Mononuclear cell (primary cell): ENCODE measurements around the gene ARHGAP29. TPM values are rescaled to one million over a fixed set of nuclear protein-coding genes. Genes with fewer than 3 reads are reported as not detected.

Experiments used
- H3K27me3 ChIP-seq: 2 replicates; pipeline ENCODE4 v1.6.0; 2011; ENCODE audit warnings: low read length, control low read depth; ENCODE audit not compliant: insufficient read depth
- H3K4me1 ChIP-seq: 2 replicates; pipeline ENCODE4 v1.5.1; 2011; ENCODE audit warnings: mild to moderate bottlenecking, low read length, control low read depth; ENCODE audit not compliant: insufficient read depth
- H3K4me3 ChIP-seq: 2 replicates; pipeline ENCODE4 v1.5.1; 2011; ENCODE audit warnings: mild to moderate bottlenecking, low read length, moderate library complexity
- H3K9me3 ChIP-seq: 2 replicates; pipeline ENCODE4 v1.5.1; 2011; ENCODE audit warnings: low read depth, mild to moderate bottlenecking, control low read depth, low read length
- total RNA-seq: library from RNA; depleted of rRNA; stranded (reverse); fragments of >200 nt; gene quantifications from one replicate; pipeline ENCODE4 v1.2.3, GENCODE V29; 2012

Gene ARHGAP29
- total RNA-seq, 1 donor, result 0.10 TPM

GRCh38 chr1:94250341-94250740 is 13.0 kb upstream of the ARHGAP29 start:
- no peaks in the 10 kb centered on the region for H3K9me3 ChIP-seq
- peaks cover 50% of the 10 kb centered on the region for H3K27me3 ChIP-seq
- H3K4me3 ChIP-seq, result no peak overlapping the region
- H3K4me1 ChIP-seq, result peaks cover 10% of the 10 kb centered on the region

- Histone ChIP-seq H3K4me3 (no peak overlapping the region), H3K27me3 (peaks cover 60% of the 10 kb centered on the region), H3K4me1 (peaks cover 10% of the 10 kb centered on the region), H3K9me3 (peaks cover 2% of the 10 kb centered on the region)
Observed at GRCh38 chr1:94248956-94249688, 11.7 kb upstream of the ARHGAP29 start.

- H3K27me3 ChIP-seq, result peaks cover 76% of the 10 kb centered on the region
- H3K4me3 ChIP-seq, result peak overlapping the region; percentile 13
- H3K4me1 ChIP-seq, result peaks cover 10% of the 10 kb centered on the region
- peaks cover 19% of the 10 kb centered on the region for H3K9me3 ChIP-seq
Observed at GRCh38 chr1:94247138-94248094, 10.0 kb upstream of the ARHGAP29 start.

- H3K9me3 ChIP-seq, result peaks cover 25% of the 10 kb centered on the region
- H3K4me3 ChIP-seq, result no peak overlapping the region
- H3K4me1 ChIP-seq, result peaks cover 10% of the 10 kb centered on the region
- H3K27me3 ChIP-seq, result peaks cover 83% of the 10 kb centered on the region
Observed at GRCh38 chr1:94246692-94247137, 9.3 kb upstream of the ARHGAP29 start.

- Histone ChIP-seq H3K4me3 (no peak overlapping the region), H3K4me1 (peaks cover 10% of the 10 kb centered on the region), H3K27me3 (peaks cover 85% of the 10 kb centered on the region), H3K9me3 (peaks cover 25% of the 10 kb centered on the region)
Observed at GRCh38 chr1:94245747-94246438, 8.5 kb upstream of the ARHGAP29 start.

- H3K9me3 ChIP-seq, result peaks cover 25% of the 10 kb centered on the region
- H3K27me3 ChIP-seq, result peaks cover 87% of the 10 kb centered on the region
- H3K4me1 ChIP-seq, result peaks cover 10% of the 10 kb centered on the region
- H3K4me3 ChIP-seq, result no peak overlapping the region
Observed at GRCh38 chr1:94244816-94245215, 7.4 kb upstream of the ARHGAP29 start.

- no peak overlapping the region for H3K4me3 ChIP-seq
- peaks cover 10% of the 10 kb centered on the region for H3K4me1 ChIP-seq
- peaks cover 25% of the 10 kb centered on the region for H3K9me3 ChIP-seq
- peaks cover 87% of the 10 kb centered on the region for H3K27me3 ChIP-seq
Observed at GRCh38 chr1:94243665-94244064, 6.3 kb upstream of the ARHGAP29 start.

- no peak overlapping the region for H3K4me3 ChIP-seq
- H3K9me3 ChIP-seq, result peaks cover 25% of the 10 kb centered on the region
- H3K4me1 ChIP-seq, result peaks cover 21% of the 10 kb centered on the region
- peaks cover 89% of the 10 kb centered on the region for H3K27me3 ChIP-seq
Observed at GRCh38 chr1:94240822-94241221, 3.4 kb upstream of the ARHGAP29 start.

- H3K4me1 ChIP-seq, result peaks cover 24% of the 10 kb centered on the region
- no peak overlapping the region for H3K4me3 ChIP-seq
- H3K27me3 ChIP-seq, result peaks cover 89% of the 10 kb centered on the region
- H3K9me3 ChIP-seq, result peaks cover 25% of the 10 kb centered on the region
Observed at GRCh38 chr1:94239796-94240195, 2.4 kb upstream of the ARHGAP29 start.

GRCh38 chr1:94239051-94239450 is 1.7 kb upstream of the ARHGAP29 start:
- H3K4me3 ChIP-seq, result no peak overlapping the region
- H3K27me3 ChIP-seq, result peaks cover 89% of the 10 kb centered on the region
- peaks cover 21% of the 10 kb centered on the region for H3K9me3 ChIP-seq
- H3K4me1 ChIP-seq, result peaks cover 24% of the 10 kb centered on the region

GRCh38 chr1:94236630-94237290 is 624 bp downstream of the ARHGAP29 start:
- peaks cover 24% of the 10 kb centered on the region for H3K4me1 ChIP-seq
- no peaks in the 10 kb centered on the region for H3K9me3 ChIP-seq
- H3K27me3 ChIP-seq, result peaks cover 88% of the 10 kb centered on the region
- peak overlapping the region; percentile 16 for H3K4me3 ChIP-seq

GRCh38 chr1:94236013-94236491 is 1.3 kb downstream of the ARHGAP29 start:
- Histone ChIP-seq H3K9me3 (no peaks in the 10 kb centered on the region), H3K4me1 (peaks cover 24% of the 10 kb centered on the region), H3K4me3 (no peak overlapping the region), H3K27me3 (peaks cover 94% of the 10 kb centered on the region)

GRCh38 chr1:94235189-94236012 is 2.0 kb downstream of the ARHGAP29 start:
- Histone ChIP-seq H3K27me3 (peaks cover 94% of the 10 kb centered on the region), H3K9me3 (no peaks in the 10 kb centered on the region), H3K4me3 (no peak overlapping the region), H3K4me1 (peaks cover 24% of the 10 kb centered on the region)
